ENCODE results near the gene MKI67. TPM values are rescaled to one million over a fixed set of nuclear protein-coding genes. Genes with fewer than 3 reads are reported as not detected.
A peak's percentile ranks its signal among the peaks of the same experiment; 100 is the strongest.

MKI67 gene
- total RNA-seq (2016; rRNA removed; fragmentation: Illumina TruSeq; extraction: Trizol) (22.9 and 54.3 TPM in 2 replicates), polyA plus RNA-seq (2011; rRNA removed) (4.7 and 6.7 TPM in 2 replicates), polyA minus RNA-seq (2011; rRNA and poly(A)+ RNA removed; ENCODE audit: low replicate concordance) (8.0 and 51.1 TPM in 2 replicates), Bru-seq, nascent RNA (percentile 84 among the genes with signal in this experiment), BruChase-seq, experiment 1, labeled RNA remaining after a 6-hour chase (percentile 91 among the genes with signal in this experiment), BruChase-seq, experiment 2, labeled RNA remaining after a 2-hour chase (percentile 90 among the genes with signal in this experiment)
- 2.3 and 2.6 TPM in 2 replicates for total RNA-seq (2016; cell fraction: cytosol; rRNA removed; fragmentation: Illumina TruSeq; extraction: Trizol; ENCODE audit: low read depth)
- 19.0 and 47.1 TPM in 2 replicates for total RNA-seq (2016; cell fraction: insoluble cytoplasmic fraction; rRNA removed; fragmentation: Illumina TruSeq; extraction: Trizol)
- 8.0 and 10.9 TPM in 2 replicates for total RNA-seq (2016; cell fraction: membrane; rRNA removed; fragmentation: Illumina TruSeq; extraction: Trizol)
- 63.2 and 64.1 TPM in 2 replicates for total RNA-seq (2016; cell fraction: nucleus; rRNA removed; fragmentation: Illumina TruSeq; extraction: Trizol)
- 5.0 and 5.1 TPM in 2 replicates for polyA plus RNA-seq (2011; cell fraction: cytosol; rRNA removed)
- 10.0 and 14.1 TPM in 2 replicates for polyA plus RNA-seq (2011; cell fraction: nucleus; rRNA removed)
- polyA plus RNA-seq (2012), result 6.6 and 17.1 TPM in 2 replicates
- 1.0 and 1.3 TPM in 2 replicates for polyA plus RNA-seq (2016; cell fraction: cytosol; fragmentation: Illumina TruSeq; extraction: Trizol; ENCODE audit: low read depth)
- polyA plus RNA-seq (2016; cell fraction: insoluble cytoplasmic fraction; fragmentation: Illumina TruSeq; extraction: Trizol; ENCODE audit: low read depth), result 49.6 and 59.8 TPM in 2 replicates
- 2.2 and 3.0 TPM in 2 replicates for polyA plus RNA-seq (2016; cell fraction: membrane; fragmentation: Illumina TruSeq; extraction: Trizol; ENCODE audit: low read depth)
- 88.9 and 112 TPM in 2 replicates for polyA plus RNA-seq (2016; cell fraction: nucleus; fragmentation: Illumina TruSeq; extraction: Trizol; ENCODE audit: insufficient read depth, low read depth)
- polyA minus RNA-seq (2011; cell fraction: cytosol; rRNA and poly(A)+ RNA removed), result 16.7 and 21.3 TPM in 2 replicates
- 25.5 and 35.3 TPM in 2 replicates for polyA minus RNA-seq (2011; cell fraction: nucleus; rRNA and poly(A)+ RNA removed)
- long read RNA-seq, experiment 1, partial matches to known transcripts, result 30 of 35 reads
- long read RNA-seq, experiment 1, other reads (novel, unspliced or antisense), result 5 of 35 reads
- long read RNA-seq, experiment 2, full-length matches to known transcripts, result 3 of 22 reads
- long read RNA-seq, experiment 2, partial matches to known transcripts, result 12 of 22 reads
- long read RNA-seq, experiment 2, other reads (novel, unspliced or antisense), result 7 of 22 reads

DNA sequence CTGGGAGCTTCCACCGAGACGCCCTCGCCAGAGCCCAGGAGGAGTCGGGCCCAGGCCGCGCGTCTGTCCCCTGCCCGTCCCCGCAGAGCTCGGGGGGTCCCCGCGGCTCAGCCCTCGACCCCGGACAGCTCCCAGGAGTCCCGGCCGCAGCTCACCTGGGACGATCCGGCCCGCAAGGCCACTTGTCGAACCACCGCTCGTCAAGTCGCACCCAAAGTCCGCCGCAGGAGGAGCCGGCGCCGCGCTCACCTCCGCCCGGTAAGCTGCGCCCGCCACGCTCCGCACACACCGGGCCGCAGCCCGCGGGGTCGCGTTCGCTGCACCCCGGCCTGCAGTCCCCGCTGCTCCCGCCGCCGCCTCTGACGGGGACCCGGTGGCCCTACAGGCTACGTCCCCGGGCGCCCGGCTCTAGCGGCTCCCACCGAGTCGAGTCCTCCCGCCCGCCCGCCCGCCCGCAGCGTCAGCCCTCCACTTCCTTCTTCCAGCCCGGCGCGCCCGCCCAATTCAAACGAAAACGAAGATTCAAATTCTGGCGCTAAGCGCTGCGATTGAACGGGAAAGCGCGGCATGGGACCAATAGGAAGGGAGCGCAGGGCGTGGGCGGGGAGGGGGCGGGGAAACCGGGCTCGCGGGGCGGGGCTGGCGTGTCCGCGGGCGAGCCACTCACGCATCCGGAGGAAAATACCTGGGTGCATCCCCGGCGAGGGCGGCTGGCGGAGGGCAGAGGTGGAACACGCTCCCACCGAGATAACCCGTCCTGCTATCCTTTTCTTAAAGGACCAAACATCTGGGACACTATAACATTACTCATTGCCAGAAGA, at the start of gene MKI67:
Gene MKI67, minus strand, starts transcription at position 480 of the 821 bp plus-strand sequence. CDS start 756 bp downstream, outside the sequence.
- Histone ChIP-seq H3K4me2 (ENCODE audit: low read depth, low read length) (peak within 1 kb of the TSS; percentile 87), H3K27ac (ENCODE audit: extremely low read length, insufficient read depth, low read length) (peak within 1 kb of the TSS; percentile 80), H3K9me3 (ENCODE audit: low read length) (no peaks in the 10 kb centered on the region), H3K27me3 (ENCODE audit: control insufficient read depth in 1 of 2, insufficient read depth in 2 of 2, low read length in 2 of 2) (no peaks in the 10 kb centered on the region), H3K36me3 (replicated peaks in 1 of 2; ENCODE audit: control insufficient read depth in 1 of 2, insufficient read depth in 2 of 2, low read length in 2 of 2) (peaks cover 0 to 13% of the 10 kb centered on the region in 2 experiments; a peak in 2 of 5 replicates), H4K20me1 (ENCODE audit: insufficient read depth, low read length) (no peaks in the 10 kb centered on the region), H2AFZ (ENCODE audit: low read length) (peak within 1 kb of the TSS; percentile 50), H3K4me1 (ENCODE audit: insufficient read depth, low read length) (peaks cover 34% of the 10 kb centered on the region), H3K4me3 (replicated peaks in 1 of 3; ENCODE audit: insufficient read depth in 1 of 3, low read depth in 2 of 3, low read length in 3 of 3) (peak within 1 kb of the TSS; percentile 74 to 93 (median 79)), H3K79me2 (ENCODE audit: insufficient read depth, low read length) (peaks cover 45% of the 10 kb centered on the region), H3K9ac (ENCODE audit: insufficient read depth, low read depth, low read length) (peak within 1 kb of the TSS; percentile 86)
- WGBS (ENCODE audit: low lambda C conversion rate), result 2% methylated on average over 16 of the region's 95 CpGs
- BruUV-seq (replicated peaks), result no TSS peak
- ChIA-PET POLR2A (interaction anchor here (1.2 kb wide), 1 partner anchor 31 kb away, joined by 3 read pairs; no protein-coding TSS in a partner anchor), CTCF (ENCODE audit: low intra/inter-chr PET ratio, low total read pairs) (no interaction called here)
- peak; percentile 89 for ATAC-seq
- intact Hi-C loops (cut with micrococcal nuclease; ENCODE audit: unreplicated experiment), result loop anchor here (1.0 kb wide), 1 partner anchor 31 kb away; no protein-coding TSS in a partner anchor
- in situ Hi-C loops (cut with HindIII; ENCODE audit: extremely low pct_ligation_motif_present, low pct_unique_long_range_greater_than_20kb), result no loop called here
- no peak for FAIRE-seq
- peak; percentile 91 for DNase-seq (ENCODE audit: low spot score)
- peak; percentile 82; the same call in 1 of the 2 replicates for TF ChIP-seq CCDC6 (CRISPR knock-in tag; IDR thresholded peaks at IDR 0.05)
- TF ChIP-seq REXO4 (CRISPR knock-in tag; IDR thresholded peaks at IDR 0.05; ENCODE audit: borderline replicate concordance), result peak; percentile 74; the same call in 1 of the 2 replicates
- TF ChIP-seq, protein P1, sequence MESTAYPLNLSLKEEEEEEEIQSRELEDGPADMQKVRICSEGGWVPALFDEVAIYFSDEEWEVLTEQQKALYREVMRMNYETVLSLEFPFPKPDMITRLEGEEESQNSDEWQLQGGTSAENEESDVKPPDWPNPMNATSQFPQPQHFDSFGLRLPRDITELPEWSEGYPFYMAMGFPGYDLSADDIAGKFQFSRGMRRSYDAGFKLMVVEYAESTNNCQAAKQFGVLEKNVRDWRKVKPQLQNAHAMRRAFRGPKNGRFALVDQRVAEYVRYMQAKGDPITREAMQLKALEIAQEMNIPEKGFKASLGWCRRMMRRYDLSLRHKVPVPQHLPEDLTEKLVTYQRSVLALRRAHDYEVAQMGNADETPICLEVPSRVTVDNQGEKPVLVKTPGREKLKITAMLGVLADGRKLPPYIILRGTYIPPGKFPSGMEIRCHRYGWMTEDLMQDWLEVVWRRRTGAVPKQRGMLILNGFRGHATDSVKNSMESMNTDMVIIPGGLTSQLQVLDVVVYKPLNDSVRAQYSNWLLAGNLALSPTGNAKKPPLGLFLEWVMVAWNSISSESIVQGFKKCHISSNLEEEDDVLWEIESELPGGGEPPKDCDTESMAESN (CRISPR knock-in tag; conservative IDR thresholded peaks at IDR 0.05), result peak; percentile 91
- no peak for TF ChIP-seq ISX (CRISPR knock-in tag; conservative IDR thresholded peaks at IDR 0.05)
- TF ChIP-seq CEBPB (IDR thresholded peaks at IDR 0.05; ENCODE audit: borderline replicate concordance, low read depth, low read length), result no peak
- no peak for TF ChIP-seq ZFP82 (CRISPR knock-in tag; IDR thresholded peaks at IDR 0.05; ENCODE audit: borderline replicate concordance)
- no peak for TF ChIP-seq NFKB2 (CRISPR knock-in tag; IDR thresholded peaks at IDR 0.05; ENCODE audit: borderline replicate concordance)
- TF ChIP-seq ZNF768 (CRISPR knock-in tag; IDR thresholded peaks at IDR 0.05), result peak; percentile 22; the same call in 1 of the 2 replicates
- peak; percentile 28; the same call in 1 of the 2 replicates for TF ChIP-seq TAF1 (CRISPR knock-in tag; IDR thresholded peaks at IDR 0.05)
- TF ChIP-seq ZXDC (CRISPR knock-in tag; IDR thresholded peaks at IDR 0.05), result no peak
- TF ChIP-seq ZNF564 (CRISPR knock-in tag; IDR thresholded peaks at IDR 0.05), result peak; percentile 43; the same call in 1 of the 2 replicates
